ENCODE data around the gene DYRK4. TPM values are rescaled to one million over a fixed set of nuclear protein-coding genes. Genes with fewer than 3 reads are reported as not detected.

Gene DYRK4
- total RNA-seq, 1 donor from 2014 or later = 13.6 TPM

DNA sequence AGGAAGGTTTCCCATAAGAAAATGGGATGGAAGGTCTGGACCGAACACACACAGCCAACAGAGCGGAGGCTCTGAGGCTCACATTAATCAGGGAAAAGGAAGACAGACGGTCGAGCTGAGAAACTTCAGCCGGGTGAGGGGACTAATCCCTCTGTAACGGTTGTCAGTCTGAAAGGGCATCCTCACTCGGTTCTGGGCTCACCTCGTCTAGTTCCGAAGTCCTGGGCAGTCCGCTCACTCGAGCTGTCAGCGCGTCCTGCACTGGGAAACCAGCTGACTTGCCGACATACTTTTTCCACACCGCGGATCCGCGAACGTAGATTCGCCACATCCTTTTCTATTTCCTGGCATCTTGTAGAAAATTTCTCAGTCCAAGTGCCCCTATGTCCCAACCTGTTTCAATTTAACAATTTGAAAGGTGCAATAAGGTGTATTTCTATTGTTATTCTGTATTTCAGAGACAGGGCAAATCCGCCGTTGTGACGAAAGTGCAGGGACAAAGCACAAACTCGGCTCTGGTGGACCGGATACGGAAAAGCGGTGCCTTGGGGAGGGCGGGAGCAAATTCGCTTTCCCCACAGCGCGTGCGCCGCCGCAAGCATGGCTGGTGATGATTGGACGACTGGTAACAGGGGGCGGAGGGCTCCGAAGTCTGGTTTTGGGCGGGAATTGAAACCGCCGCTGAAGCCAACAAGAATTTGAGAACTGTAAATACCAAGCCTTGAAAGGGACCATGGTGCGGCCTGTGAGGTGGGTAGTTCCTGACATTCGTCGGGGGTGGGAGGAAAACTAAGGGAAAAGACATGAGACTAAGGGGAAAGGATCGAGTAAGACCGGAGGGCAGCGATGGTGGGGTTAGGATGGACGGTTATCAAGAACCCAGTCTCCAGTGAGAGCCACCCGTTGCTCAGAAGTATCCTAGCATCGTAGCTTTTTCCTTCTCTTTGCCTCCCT is 23.5 kb upstream of the DYRK4 start, which contains the start of gene RAD51AP1:
TSS of gene RAD51AP1 (plus strand) at position 684 of the 954 bp plus-strand sequence. CDS start at position 734, 50 bp downstream.
- H3K27ac ChIP-seq (ENCODE audit: low read depth, low read length) = peak within 1 kb of the TSS; percentile 96
- H3K4me3 ChIP-seq (ENCODE audit: low read length in 3 of 3) = peak within 1 kb of the TSS; percentile 81 to 98 (median 98)
- H3K36me3 ChIP-seq (ENCODE audit: control insufficient read depth in 3 of 3, insufficient read depth in 3 of 3, low read length in 3 of 3) = peaks cover 0 to 15% (median 8%) of the 10 kb centered on the region in 3 donors
- no peaks in the 10 kb centered on the region for H3K27me3 ChIP-seq (ENCODE audit: control insufficient read depth in 3 of 3, insufficient read depth in 3 of 3, low read length in 3 of 3)
- no peaks in the 10 kb centered on the region for H3K9me3 ChIP-seq (ENCODE audit: control insufficient read depth in 3 of 3, low read length in 3 of 3)
- H3K4me1 ChIP-seq (ENCODE audit: control insufficient read depth in 3 of 3, insufficient read depth in 3 of 3, low read length in 3 of 3) = peaks cover 0 to 17% (median 9%) of the 10 kb centered on the region in 3 donors
- H3K9ac ChIP-seq (ENCODE audit: low read depth in 1 of 3, low read length in 3 of 3) = peak within 1 kb of the TSS; percentile 90 to 98 (median 95)

DNA sequence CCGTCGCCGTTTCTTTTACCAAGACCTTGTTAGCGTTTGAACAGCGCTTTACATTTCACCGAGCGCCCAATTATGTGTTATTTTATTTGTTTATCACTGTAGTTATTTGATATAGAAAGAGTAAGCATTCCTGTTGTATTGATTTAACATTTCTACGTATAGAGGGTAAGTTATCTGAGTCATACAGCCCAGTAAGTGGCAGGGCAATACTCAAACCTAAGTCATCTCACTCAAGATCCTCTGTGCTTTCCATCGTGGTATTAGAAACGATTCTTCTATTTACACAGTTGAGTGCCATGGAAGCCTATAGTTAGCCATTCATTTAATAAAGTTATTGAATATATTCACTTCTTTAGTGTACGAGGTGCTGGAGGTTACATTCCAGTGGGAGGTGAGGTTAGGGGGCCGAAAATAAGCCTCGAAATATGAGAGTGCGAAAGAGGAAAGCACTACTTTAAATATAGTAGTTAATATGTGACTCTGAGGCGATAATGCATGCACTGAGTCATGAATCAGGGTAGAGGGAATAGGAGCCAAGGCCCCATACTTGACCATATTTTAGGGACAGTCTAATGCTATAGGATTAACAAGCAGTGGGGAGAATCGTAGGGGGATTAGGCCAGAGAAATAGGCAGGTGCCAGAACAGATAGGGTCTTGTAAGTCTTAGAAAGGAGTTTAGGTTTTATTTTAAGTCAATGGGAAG is 22.7 kb upstream of the DYRK4 start:
- Histone ChIP-seq H3K36me3 (ENCODE audit: control insufficient read depth in 3 of 3, insufficient read depth in 3 of 3, low read length in 3 of 3) (peaks cover 0 to 9% (median under 1%) of the 10 kb centered on the region in 3 donors), H3K9me3 (ENCODE audit: control insufficient read depth in 3 of 3, low read length in 3 of 3) (no peaks in the 10 kb centered on the region), H3K27me3 (ENCODE audit: control insufficient read depth in 3 of 3, insufficient read depth in 3 of 3, low read length in 3 of 3) (no peaks in the 10 kb centered on the region), H3K9ac (ENCODE audit: low read depth in 1 of 3, low read length in 3 of 3) (peak overlapping the region; percentile 76 to 95 (median 90)), H3K27ac (ENCODE audit: low read depth, low read length) (no peak overlapping the region), H3K4me3 (ENCODE audit: low read length in 3 of 3) (peak overlapping the region; percentile 81 to 98 (median 98)), H3K4me1 (ENCODE audit: control insufficient read depth in 3 of 3, insufficient read depth in 3 of 3, low read length in 3 of 3) (peaks cover 0 to 17% (median 9%) of the 10 kb centered on the region in 3 donors)

DNA sequence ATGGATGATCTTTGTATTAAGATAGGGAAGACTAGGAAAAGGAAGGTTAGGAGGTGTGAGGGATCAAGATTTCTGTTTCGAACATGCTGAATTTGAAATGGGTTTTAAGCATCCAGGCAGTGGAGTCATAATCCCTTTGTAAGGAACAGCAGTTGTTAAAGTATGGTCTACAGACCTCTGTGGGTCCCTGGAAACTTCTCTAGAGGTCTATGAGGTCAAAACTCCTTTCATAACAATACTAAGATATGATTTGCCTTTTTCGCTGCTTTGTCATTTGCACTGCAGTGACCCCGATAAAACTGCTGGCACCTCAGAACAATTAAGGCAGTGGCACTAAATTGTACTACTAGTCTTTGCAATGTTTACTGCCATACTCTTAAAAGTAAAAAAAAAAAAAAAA is 21.8 kb upstream of the DYRK4 start:
- no peaks in the 10 kb centered on the region for H3K27me3 ChIP-seq (ENCODE audit: control insufficient read depth in 3 of 3, insufficient read depth in 3 of 3, low read length in 3 of 3)
- peaks cover 0 to 17% (median 9%) of the 10 kb centered on the region in 3 donors for H3K4me1 ChIP-seq (ENCODE audit: control insufficient read depth in 3 of 3, insufficient read depth in 3 of 3, low read length in 3 of 3)
- H3K36me3 ChIP-seq (ENCODE audit: control insufficient read depth in 3 of 3, insufficient read depth in 3 of 3, low read length in 3 of 3) = peaks cover 0 to 2% (median 0%) of the 10 kb centered on the region in 3 donors
- H3K4me3 ChIP-seq (ENCODE audit: low read length in 3 of 3) = no peak overlapping the region
- no peak overlapping the region for H3K27ac ChIP-seq (ENCODE audit: low read depth, low read length)
- no peaks in the 10 kb centered on the region for H3K9me3 ChIP-seq (ENCODE audit: control insufficient read depth in 3 of 3, low read length in 3 of 3)
- no peak overlapping the region for H3K9ac ChIP-seq (ENCODE audit: low read depth in 1 of 3, low read length in 3 of 3)

DNA sequence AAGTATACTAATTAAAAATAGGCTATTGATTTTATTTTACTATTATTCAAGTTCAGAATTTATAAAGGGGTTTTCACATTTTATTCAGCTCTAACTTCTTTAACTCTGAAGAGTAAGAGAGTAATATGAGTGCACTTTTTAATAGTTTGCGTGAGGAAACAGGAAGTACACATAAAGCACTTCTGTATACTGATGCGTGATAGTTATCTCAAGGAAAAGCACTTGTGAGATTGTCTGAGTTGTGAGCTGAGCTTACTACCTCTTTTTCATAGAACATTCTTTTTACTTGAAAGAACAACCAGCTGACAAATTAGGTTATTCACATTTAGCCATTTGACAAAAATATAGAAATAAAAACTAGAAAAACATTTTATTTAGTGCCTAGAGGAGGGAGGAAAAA is 21.4 kb upstream of the DYRK4 start:
- Histone ChIP-seq H3K9ac (ENCODE audit: low read depth in 1 of 3, low read length in 3 of 3) (no peak overlapping the region), H3K27me3 (ENCODE audit: control insufficient read depth in 3 of 3, insufficient read depth in 3 of 3, low read length in 3 of 3) (no peaks in the 10 kb centered on the region), H3K4me3 (ENCODE audit: low read length in 3 of 3) (no peak overlapping the region), H3K36me3 (ENCODE audit: control insufficient read depth in 3 of 3, insufficient read depth in 3 of 3, low read length in 3 of 3) (no peaks in the 10 kb centered on the region), H3K27ac (ENCODE audit: low read depth, low read length) (no peak overlapping the region), H3K9me3 (ENCODE audit: control insufficient read depth in 3 of 3, low read length in 3 of 3) (no peaks in the 10 kb centered on the region), H3K4me1 (ENCODE audit: control insufficient read depth in 3 of 3, insufficient read depth in 3 of 3, low read length in 3 of 3) (peaks cover 0 to 17% (median 9%) of the 10 kb centered on the region in 3 donors)

DNA sequence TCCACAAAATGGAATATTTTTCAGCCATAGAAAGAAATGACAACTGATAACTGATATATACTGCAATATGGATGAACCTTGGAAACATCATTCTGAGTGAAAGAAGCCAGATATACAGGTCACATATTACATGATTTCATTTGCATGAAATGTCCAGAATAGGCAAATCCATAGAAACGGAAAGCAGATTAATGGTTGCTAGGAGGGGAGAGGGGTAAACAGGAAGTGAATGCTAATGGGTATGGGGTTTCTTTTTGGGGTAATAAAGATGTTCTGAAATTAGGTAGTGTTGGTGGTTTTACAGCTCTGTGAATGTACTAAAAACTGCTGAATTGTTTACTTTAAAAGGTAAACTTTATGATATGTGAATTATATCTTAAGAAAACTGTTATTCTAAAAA is 16.8 kb upstream of the DYRK4 start:
- Histone ChIP-seq H3K4me3 (ENCODE audit: low read length in 3 of 3) (no peak overlapping the region), H3K4me1 (ENCODE audit: control insufficient read depth in 3 of 3, insufficient read depth in 3 of 3, low read length in 3 of 3) (no peaks in the 10 kb centered on the region), H3K27me3 (ENCODE audit: control insufficient read depth in 3 of 3, insufficient read depth in 3 of 3, low read length in 3 of 3) (no peaks in the 10 kb centered on the region), H3K9me3 (ENCODE audit: control insufficient read depth in 3 of 3, low read length in 3 of 3) (no peaks in the 10 kb centered on the region), H3K27ac (ENCODE audit: low read depth, low read length) (no peak overlapping the region), H3K36me3 (ENCODE audit: control insufficient read depth in 3 of 3, insufficient read depth in 3 of 3, low read length in 3 of 3) (no peaks in the 10 kb centered on the region), H3K9ac (ENCODE audit: low read depth in 1 of 3, low read length in 3 of 3) (no peak overlapping the region)

DNA sequence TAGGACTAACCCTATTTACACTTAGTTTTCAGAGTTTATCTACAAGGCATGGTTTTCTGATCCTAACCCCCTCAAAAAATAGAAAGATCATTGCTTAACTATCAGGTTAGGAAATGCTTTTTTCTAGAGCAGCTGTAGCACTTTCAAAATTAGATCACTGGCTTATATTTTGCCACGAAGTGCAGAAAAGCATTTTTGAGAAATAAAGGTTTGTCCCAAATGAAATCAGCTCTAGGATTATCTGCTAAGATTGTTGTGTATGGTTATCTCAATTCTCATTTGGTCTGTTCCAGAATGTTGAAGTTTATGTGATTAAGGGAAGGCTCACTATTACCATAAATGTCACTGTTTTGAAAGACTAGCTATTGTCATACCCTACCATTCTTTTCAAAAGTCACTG is 9.8 kb upstream of the DYRK4 start:
- Histone ChIP-seq H3K27ac (ENCODE audit: low read depth, low read length) (no peak overlapping the region), H3K4me1 (ENCODE audit: control insufficient read depth in 3 of 3, insufficient read depth in 3 of 3, low read length in 3 of 3) (no peaks in the 10 kb centered on the region), H3K9ac (ENCODE audit: low read depth in 1 of 3, low read length in 3 of 3) (no peak overlapping the region), H3K27me3 (ENCODE audit: control insufficient read depth in 3 of 3, insufficient read depth in 3 of 3, low read length in 3 of 3) (no peaks in the 10 kb centered on the region), H3K9me3 (ENCODE audit: control insufficient read depth in 3 of 3, low read length in 3 of 3) (no peaks in the 10 kb centered on the region), H3K36me3 (ENCODE audit: control insufficient read depth in 3 of 3, insufficient read depth in 3 of 3, low read length in 3 of 3) (no peaks in the 10 kb centered on the region), H3K4me3 (ENCODE audit: low read length in 3 of 3) (no peak overlapping the region)

DNA sequence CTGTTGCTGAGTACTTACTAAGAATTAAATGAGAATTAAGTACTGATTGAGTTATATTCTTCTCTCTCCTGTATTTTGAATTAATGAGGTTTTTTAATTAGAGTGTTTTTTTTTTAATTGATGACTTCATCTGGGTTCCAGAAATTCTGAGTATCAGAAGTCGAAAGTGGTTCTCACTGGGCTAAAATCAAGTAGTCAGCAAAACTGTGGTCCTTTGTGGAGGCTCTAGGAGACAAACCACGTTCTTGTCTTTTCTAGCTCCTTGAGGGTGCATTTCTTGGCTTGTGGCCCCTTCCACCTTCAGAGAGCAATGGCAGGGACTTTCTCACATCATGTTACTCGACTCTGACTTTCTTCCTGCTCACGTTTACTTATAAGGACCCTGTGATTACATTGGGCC is 8.1 kb upstream of the DYRK4 start:
- Histone ChIP-seq H3K36me3 (ENCODE audit: control insufficient read depth in 3 of 3, insufficient read depth in 3 of 3, low read length in 3 of 3) (no peaks in the 10 kb centered on the region), H3K9me3 (ENCODE audit: control insufficient read depth in 3 of 3, low read length in 3 of 3) (no peaks in the 10 kb centered on the region), H3K27ac (ENCODE audit: low read depth, low read length) (no peak overlapping the region), H3K4me1 (ENCODE audit: control insufficient read depth in 3 of 3, insufficient read depth in 3 of 3, low read length in 3 of 3) (no peaks in the 10 kb centered on the region), H3K4me3 (ENCODE audit: low read length in 3 of 3) (no peak overlapping the region), H3K27me3 (ENCODE audit: control insufficient read depth in 3 of 3, insufficient read depth in 3 of 3, low read length in 3 of 3) (no peaks in the 10 kb centered on the region), H3K9ac (ENCODE audit: low read depth in 1 of 3, low read length in 3 of 3) (no peak overlapping the region)

DNA sequence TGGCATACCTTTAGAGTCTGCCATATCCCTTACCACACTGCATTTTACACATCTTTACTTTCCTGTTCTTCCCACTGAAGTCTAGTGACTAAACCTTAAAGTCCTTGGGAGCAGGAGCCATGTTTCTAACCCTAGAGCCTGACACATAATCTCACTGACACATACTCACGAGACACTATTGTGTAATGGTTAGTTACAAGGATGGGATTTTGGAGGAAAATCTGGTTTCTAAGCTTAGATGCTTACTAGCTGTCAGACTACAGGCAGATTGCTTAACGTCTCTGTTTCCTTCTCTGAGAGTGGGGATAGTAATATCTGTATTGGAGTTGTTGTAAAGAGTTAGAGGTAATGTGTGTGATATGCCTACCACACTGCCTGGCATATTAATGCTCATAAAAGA is 6.2 kb upstream of the DYRK4 start:
- no peaks in the 10 kb centered on the region for H3K27me3 ChIP-seq (ENCODE audit: control insufficient read depth in 3 of 3, insufficient read depth in 3 of 3, low read length in 3 of 3)
- no peaks in the 10 kb centered on the region for H3K36me3 ChIP-seq (ENCODE audit: control insufficient read depth in 3 of 3, insufficient read depth in 3 of 3, low read length in 3 of 3)
- H3K9me3 ChIP-seq (ENCODE audit: control insufficient read depth in 3 of 3, low read length in 3 of 3) = no peaks in the 10 kb centered on the region
- no peak overlapping the region for H3K9ac ChIP-seq (ENCODE audit: low read depth in 1 of 3, low read length in 3 of 3)
- no peak overlapping the region for H3K27ac ChIP-seq (ENCODE audit: low read depth, low read length)
- H3K4me3 ChIP-seq (ENCODE audit: low read length in 3 of 3) = no peak overlapping the region
- H3K4me1 ChIP-seq (ENCODE audit: control insufficient read depth in 3 of 3, insufficient read depth in 3 of 3, low read length in 3 of 3) = no peaks in the 10 kb centered on the region

DNA sequence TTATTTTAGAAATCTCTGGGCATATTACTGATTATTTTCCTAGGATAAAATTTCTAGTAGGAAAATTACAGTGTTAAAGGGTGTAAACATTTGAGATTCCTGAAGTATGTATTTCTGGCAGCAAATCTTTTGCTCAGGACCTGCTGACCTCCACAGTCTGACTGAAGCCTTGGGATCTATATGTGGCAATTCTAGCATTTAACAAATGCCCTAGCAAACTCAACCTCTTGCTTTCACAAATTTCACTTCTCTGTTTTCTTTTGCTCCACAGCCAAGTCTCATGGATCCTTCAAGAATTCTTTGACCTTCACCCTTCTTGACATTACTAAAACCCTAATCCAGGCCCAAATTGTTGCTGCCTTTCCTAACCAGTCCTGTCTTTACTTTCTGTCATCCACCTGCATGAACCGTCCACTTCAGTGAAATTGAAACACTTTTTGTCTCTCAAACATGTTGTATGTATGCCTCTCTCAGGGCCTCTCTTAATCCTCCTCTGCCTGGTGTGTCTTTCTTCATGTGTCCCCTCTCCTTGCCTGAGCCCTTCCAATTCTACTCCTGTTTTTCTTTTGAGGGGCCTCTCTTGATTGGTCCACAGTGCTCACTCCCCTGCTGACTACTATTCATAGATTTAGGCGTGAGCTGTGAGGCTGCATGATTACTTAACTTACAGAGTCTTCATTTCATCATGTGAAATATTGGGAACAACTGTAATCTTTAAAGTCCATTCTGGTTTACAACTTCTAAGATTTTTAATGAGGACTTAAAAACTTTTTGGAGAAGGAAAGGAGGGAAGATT is 5.1 kb upstream of the DYRK4 start:
- peaks cover 0 to 3% (median 2%) of the 10 kb centered on the region in 3 donors for H3K4me1 ChIP-seq (ENCODE audit: control insufficient read depth in 3 of 3, insufficient read depth in 3 of 3, low read length in 3 of 3)
- peaks cover 0 to 1% (median 0%) of the 10 kb centered on the region in 3 donors for H3K27me3 ChIP-seq (ENCODE audit: control insufficient read depth in 3 of 3, insufficient read depth in 3 of 3, low read length in 3 of 3)
- no peak overlapping the region for H3K27ac ChIP-seq (ENCODE audit: low read depth, low read length)
- H3K4me3 ChIP-seq (ENCODE audit: low read length in 3 of 3) = no peak overlapping the region
- no peaks in the 10 kb centered on the region for H3K9me3 ChIP-seq (ENCODE audit: control insufficient read depth in 3 of 3, low read length in 3 of 3)
- no peak overlapping the region for H3K9ac ChIP-seq (ENCODE audit: low read depth in 1 of 3, low read length in 3 of 3)
- H3K36me3 ChIP-seq (ENCODE audit: control insufficient read depth in 3 of 3, insufficient read depth in 3 of 3, low read length in 3 of 3) = no peaks in the 10 kb centered on the region

All from skeletal muscle tissue (tissue), 4 donors.